HG03103 (cell line): Measurements from ENCODE around the gene KIF1C.
"Not testable (repeated sequence)": the region's sequence is repeated elsewhere in the genome, so short reads cannot be mapped to it uniquely, and the experiment has no call there.

Source experiments
- ATAC-seq: cut with Tn5 transposase; IDR thresholded peaks from one replicate; pipeline ENCODE4 v1.9.1; 2021; ENCODE audit warnings: low read depth; ENCODE audit not compliant: unreplicated experiment

KIF1C gene

DNA sequence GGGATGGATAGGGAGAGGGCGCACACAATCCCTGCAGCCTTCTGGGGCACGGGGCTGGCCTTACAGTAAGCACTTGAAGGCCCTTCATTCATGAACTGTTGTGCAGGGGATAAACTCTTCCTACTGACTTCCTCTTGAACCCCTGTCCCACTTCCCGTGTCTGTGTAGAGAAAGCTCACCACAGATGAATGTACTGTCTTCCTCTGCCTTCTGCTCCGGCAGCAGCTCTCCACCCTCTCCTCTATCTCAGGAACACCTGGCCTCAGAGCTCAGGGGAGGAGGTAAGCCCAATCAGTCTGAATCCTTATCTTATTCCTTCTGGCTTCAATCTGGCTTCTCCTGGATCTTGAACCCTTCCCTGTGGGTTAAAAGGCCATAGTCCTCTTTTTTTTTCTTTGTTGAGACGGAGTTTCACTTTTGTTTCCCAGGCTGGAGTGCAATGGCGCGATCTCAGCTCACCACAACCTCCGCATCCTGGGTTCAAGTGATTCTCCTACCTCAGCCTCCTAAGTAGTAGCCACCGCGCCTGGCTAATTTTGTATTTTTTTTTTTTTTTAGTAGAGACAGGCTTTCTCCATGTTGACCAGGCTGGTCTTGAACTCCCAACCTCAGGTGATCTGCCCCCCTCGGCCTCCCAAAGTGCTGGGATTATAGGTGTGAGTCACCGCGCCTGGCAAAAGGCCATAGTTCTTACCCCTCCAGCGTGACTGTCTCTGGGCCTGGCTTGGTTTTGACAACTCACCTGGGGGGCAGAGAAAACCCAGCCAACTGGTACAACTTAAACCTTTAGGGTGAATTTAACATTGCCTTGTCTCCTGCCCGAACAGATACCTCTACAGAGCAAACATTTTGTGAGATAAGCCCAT is 44.6 kb downstream of the KIF1C start:
- ATAC-seq, result no peak

- ATAC-seq, result no peak
These were observed 45.8 kb downstream of the KIF1C start for GRCh38 chr17:5043524-5043923.

DNA sequence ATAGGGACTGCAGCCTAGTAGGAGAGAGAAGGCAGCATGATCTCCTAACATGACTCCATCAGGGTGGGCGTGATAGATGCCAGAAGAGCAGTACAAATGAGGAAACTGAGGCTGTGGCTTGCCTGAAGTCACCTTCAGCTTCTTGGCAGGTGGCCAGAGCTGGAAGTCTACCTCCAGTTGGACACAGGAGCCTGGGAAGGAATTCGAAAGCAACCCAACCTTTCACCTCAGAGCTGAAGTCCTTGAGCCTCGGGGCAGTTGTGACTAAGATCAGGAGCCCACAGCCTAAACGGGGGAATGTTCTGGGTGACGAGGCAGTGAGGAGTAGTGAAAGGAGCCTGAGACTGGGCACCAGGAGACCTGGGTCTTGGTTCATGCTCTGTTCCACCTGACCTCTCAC is 46.9 kb downstream of the KIF1C start:
- ATAC-seq, result no peak

DNA sequence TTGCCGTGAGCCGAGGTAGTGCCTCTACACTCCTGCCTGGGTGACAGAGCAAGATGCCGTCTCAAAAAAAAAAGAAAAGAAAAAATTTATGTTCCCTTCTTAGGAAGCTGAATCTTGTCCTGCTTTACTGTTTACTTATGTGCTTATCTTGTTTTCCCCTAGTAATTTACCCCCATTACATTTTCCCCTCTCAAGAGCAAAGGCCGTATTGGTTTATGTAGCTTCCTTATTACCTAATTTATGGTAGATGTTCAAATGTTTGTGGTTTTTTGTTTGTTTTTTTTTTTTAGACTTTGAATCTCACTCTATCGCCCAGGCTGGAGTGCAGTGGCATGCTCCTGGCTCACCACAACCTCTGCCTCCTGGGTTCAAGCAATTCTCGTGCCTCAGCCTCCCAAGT is 47.7 kb downstream of the KIF1C start:
- no peak for ATAC-seq

GRCh38 chr17:5047446-5047845 is 49.7 kb downstream of the KIF1C start:
- no peak for ATAC-seq

- no peak for ATAC-seq
These were observed 51.6 kb downstream of the KIF1C start for GRCh38 chr17:5049314-5049841.

DNA sequence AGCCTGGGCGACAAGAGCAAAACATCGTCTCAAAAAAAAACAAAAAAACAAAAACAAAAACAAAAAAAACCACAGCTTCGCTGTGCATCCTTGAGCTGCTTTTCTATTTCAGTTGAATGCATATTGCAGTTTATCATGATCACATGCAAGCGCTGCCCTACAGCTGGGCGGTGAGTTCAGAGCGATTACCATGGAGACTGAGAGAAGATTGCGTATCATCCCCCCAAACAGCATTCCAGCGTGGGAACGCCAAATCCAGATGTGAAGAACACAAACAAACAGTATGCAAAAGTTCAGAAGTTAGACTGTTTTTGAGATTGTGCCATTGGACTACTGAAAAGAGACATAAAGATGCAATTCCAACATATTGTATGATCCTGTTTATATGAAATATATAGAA is 52.5 kb downstream of the KIF1C start:
- ATAC-seq, result no peak

GRCh38 chr17:5055543-5055942 is 57.8 kb downstream of the KIF1C start:
- ATAC-seq, result no peak

DNA sequence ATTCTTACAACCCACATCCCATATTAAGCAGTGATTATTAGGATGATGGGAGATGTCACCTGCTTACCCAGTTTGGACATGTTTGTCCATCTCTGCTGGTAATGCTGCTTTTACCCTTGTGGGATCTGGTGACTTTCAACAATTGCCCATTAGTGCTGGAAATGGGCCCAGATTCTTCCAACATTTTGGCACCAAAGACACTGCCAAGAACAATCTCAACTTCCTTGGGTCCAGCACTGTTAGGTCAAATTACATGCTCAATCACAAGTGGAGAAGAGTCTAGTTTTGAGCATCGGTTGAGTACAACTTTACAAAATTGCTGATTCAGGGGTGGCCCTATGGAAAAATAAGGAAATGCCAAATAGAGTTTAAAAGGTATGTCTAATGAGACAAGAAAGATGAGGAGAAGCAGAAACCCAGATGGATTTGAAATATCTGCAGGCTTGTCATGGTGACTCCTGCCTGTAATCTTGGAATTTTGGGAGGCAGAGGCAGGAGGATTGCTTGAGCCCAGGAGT is 67.5 kb downstream of the KIF1C start:
- no peak for ATAC-seq

DNA sequence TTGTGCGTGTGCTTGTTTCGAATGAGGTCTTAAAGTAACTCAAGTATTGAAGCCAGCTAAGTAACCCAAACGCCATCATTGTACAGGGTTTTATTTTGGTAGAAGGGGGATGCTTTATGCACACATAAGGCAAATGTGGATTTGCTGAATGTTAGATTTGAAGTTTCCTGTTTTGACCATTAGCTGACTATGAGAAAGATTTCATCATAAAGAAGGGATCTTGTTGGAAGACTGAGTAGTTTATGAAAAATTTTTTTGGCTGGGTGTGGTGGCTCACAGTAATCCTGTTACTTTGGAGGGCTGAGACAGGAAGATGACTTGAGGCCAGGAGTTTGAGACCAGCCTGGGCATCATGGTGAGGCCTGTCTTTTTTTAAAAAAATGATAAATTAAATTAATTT is 70.5 kb downstream of the KIF1C start:
- ATAC-seq, result no peak

- no peak for ATAC-seq
These were observed 72.0 kb downstream of the KIF1C start for GRCh38 chr17:5069724-5070123.

GRCh38 chr17:5075472-5075871 is 77.7 kb downstream of the KIF1C start:
- ATAC-seq, result not testable (repeated sequence)

DNA sequence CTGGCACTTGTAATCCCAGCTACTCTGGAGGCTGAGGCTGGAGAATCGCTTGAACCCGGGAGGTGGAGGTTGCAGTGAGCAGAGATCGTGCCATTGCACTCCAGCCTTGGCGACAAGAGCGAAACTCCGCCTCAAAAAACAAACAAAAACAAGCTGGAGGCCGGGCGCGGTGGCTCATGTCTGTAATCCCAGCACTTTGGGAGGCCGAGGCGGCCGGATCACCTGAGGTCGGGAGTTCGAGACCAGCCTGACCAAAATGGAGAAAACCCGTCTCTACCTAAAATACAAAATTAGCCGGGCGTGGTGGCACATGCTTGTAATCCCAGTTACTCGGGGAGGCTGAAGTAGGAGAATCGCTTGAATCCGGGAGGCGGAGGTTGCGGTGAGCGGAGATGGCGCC is 79.5 kb downstream of the KIF1C start:
- not testable (repeated sequence) for ATAC-seq

DNA sequence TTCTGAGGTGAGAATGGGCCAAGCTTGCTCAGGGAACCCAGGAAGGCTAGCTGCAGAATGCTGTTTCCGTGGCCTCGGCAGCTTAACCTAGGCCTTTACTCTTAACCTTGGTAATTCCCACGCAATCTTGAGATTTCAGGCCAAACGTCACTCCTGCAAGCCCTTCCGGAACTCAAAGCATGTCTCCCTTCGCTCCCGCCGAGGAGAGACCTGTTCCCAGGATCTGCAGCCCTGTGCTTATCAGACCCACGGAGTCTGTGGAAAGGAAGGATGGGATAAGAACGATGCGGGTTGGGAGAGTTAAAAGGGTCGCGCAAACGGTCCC is 80.0 kb downstream of the KIF1C start:
- ATAC-seq, result no peak
